SK-N-DZ (cell line): ENCODE results near the gene ALDH1A2.
"Not testable (repeated sequence)": the region's sequence is repeated elsewhere in the genome, so short reads cannot be mapped to it uniquely, and the experiment has no call there.

Source experiments
- DNase-seq: peaks from one replicate; pipeline ENCODE4 v3.0.0-alpha.2; 2015; ENCODE audit warnings: low spot score

The ALDH1A2 gene

DNA sequence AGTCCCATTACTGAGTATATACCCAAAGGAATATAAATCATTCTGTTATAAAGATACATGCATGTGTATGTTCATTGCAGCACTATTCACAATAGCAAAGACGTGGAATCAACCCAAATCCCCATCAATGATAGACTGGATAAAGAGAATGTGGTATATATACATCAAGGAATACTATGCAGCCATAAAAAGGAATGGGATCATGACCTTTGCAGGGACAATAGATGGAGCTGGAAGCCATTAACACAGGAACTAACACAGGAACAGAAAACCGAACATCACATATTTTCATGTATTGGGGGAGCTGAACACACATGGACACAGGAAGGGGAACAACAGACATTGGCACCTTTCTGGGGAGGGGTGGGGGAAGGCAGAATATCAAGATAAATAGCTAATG is 65.8 kb downstream of the ALDH1A2 start:
- not testable (repeated sequence) for DNase-seq

DNA sequence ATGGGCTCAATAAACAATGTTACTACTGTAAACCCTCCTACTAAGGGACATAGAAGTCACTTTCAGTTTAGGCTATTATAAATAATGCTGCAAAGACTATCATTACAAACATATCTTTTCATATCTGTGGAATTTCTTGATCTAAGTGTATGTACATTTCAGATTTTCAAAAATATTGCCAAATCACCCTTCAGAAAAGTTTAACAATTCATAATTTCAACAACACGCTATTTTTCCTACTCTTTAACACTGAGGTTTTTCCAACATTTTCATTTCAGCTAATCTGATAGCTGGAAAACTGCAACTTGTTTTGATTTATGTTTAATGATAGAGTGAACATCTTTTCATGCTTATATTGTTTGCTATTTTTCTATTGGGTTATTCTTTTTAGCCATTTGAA is 69.0 kb downstream of the ALDH1A2 start:
- DNase-seq = no peak

DNA sequence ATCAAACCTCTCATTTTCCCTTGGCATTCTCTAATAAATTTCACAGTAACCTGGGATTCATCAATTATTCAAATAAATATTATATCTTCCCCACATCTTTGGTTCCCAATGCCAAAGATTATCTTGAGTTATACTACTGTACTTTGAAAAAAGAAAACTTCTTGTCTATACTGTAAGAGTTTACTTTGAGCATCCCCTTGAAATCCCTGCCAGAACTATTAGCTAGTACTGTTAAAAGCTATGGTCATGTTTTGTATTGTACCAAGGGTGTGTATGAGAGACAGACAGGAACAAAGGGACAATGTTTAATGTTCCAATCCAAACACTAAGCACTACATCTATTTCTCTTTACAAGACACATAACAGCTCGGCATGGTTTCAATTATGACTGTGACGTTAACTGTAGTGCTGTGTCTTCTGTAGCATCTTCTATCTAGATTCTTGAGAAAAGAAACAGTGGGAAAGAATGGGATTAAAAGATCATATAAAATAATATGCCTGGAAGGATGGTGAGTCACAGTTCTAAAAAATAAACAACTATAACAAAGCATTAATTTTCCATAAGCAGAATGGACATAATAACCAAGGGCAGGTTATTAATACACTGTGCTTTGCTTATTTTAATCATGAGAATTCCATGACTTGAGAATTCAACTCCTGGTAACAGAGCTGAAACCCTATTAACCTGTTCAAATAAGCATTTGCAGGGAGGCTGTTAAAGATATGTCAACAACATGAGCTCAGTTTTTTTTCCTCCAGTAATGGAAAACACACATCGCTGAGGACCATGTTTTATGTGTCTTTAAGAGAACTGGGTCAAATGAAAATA is 71.1 kb downstream of the ALDH1A2 start:
- no peak for DNase-seq

DNA sequence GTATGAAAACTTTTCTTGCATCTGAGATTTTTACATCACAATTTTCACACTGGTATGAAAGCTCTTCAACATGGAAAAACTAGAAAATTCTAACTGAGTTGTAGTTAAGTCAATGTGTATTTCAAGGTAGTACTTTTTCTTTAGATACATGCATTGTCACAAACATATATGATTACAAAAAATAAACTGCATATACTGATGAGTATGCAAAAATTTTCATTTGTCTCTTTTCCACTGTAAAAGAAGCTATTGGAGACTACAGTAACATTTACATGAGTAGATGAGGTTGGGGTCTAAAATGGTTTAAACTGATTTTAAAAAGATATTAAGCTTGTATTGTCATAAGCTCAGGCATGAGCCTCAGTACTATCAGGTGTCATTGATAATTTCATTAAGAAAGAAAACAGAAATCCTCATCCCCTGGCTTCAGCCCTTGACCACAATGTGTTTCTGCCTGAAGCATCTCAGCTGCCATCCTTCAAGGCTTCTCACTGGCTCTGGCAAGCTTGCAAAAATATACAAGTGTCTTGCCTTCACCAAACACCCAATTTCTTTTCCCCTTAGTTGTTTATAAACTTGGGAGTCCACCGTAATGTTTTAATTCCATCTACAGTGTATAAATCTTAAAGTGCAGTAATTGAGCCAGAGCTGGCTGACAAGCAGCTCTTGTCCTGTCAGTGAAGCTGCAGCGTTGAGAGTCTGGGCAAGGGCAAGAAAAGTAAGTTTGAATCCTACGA is 71.9 kb downstream of the ALDH1A2 start:
- DNase-seq = no peak

DNA sequence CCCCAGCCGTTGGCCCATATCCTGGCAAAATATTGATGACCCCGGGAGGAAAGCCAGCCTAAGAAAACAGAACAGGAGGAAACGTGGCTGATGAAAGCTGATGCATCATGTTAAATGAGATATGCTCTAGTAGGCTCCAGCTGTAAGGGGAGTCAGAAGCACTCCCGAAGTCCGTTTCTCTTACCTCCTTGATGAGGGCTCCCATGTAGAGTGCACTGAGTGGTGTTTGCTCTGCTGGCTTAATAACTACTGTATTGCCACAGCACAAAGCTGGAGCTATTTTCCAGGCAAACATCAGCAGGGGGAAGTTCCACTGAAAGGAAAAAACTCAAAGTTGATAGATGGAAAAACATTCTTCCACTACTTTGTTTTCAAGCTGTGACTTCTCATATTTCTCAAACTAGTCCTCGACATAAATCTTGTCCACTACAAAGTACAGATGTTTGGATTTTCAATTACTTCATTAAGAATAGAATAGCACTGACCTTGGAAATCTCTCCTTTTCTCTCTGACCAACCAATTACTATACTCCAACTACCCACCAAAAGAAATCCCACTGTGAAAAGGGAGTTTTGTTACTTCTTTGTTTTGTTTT is 72.7 kb downstream of the ALDH1A2 start:
- DNase-seq = no peak

DNA sequence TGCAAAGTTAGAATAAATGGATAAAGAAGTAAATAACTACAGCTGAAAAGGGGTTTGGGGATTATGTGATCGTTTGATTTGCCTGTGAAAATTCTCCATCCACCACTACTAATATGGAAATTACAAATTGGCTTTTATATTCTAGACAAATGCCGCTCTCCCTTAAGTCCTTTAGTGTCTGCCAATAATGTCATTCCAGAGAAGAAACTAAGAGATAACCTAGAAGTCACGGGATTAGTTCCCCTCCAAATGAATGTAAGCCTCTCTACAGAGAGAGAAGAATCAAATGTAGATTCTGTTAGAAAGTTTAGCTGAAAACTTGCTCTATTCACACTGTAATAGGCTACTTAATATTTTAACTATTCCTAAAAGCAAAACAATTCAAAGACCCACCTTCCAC is 92.0 kb downstream of the ALDH1A2 start:
- DNase-seq = no peak

DNA sequence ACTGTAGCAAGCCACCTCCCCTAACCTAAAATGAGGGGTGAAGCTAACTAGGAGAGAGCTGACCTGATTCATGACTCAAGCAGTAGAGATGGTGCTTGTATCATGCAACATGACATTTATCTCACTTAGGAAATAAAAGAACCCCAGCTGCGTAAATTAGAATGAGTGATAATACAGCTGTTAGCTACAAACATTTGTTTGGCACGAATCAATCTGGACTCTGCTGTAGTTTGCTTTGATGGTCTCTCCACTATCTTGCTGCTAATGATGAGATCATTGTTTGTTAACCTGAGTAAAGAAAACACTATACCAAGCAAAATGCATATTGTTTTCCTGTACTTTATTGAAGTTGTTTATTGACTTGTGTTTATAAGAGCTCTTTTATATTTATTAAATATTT is 92.6 kb downstream of the ALDH1A2 start:
- DNase-seq = no peak

DNA sequence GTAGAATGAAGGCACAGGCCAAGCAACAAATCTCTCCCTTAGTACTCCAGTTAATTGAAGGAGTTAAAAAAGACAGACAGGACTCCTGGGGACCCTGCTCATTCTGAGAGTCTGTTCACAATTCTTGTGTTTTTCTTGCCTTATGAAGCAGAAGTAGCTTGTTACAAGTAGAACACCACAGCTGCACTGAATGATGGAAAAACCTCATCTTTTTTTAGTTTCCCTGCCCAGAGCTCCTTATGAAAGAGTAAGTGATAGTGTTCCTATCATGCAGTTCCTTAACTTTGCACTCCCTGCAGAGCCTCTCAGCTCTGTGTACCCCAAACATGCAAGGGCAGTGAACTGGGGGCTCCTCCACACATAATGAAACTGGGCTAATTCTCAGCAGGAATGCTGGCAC is 95.5 kb downstream of the ALDH1A2 start:
- DNase-seq = no peak

DNA sequence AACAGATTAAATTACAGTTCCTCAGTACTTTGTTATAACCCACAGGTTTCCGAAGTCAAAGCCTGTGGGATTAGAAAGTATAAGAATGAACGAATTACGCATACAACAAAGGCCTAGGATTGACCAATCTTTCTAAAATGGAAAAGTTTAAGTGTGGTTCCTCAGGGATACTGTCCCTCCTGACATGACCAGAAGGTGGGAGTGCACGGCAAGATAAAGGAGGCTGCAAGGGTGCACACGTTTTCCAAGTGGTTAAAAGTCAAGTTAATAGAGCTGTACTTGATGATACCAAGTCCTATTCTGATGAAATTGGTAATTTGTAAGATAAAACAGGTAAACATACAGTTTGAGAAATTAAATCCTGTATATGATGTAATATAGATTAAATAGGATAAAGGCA is 96.2 kb downstream of the ALDH1A2 start:
- DNase-seq = no peak

DNA sequence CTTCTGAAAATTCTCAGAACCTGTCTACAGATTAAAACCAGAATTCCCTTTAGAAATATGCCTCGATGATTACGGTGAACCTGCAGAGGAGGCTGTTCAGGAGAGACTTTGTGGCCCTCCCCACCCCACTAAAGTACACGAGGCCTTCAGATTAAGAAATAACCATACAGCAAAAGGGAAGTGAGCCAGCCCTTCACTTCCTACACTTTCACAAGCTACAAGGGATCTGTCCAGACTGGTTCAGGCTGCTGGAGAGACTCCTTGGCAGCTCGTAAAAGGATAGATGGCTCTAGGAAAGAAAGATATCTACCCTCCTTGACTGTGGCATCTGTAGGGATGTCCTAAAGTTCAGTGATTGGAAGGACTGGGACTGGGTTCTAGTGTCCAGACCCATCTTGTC is 102.6 kb downstream of the ALDH1A2 start:
- DNase-seq = no peak

DNA sequence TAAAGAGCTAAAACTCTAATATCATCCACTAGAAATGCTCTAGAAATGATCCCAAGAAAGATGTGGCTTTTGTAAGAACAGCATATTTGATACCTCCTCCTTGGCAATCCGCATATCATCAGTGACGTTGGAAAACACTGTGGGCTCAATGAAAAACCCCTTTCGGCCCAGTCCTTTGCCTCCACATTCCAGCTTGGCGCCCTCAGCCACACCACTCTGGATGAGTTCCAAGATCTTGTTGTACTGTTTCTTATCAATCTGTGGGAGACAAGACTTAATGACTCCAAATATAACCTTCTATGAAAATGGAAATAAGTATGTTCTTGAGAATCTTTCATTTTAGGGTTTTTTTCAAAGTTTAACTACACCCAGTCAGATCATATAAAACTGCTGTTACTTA is 103.6 kb downstream of the ALDH1A2 start:
- no peak for DNase-seq

DNA sequence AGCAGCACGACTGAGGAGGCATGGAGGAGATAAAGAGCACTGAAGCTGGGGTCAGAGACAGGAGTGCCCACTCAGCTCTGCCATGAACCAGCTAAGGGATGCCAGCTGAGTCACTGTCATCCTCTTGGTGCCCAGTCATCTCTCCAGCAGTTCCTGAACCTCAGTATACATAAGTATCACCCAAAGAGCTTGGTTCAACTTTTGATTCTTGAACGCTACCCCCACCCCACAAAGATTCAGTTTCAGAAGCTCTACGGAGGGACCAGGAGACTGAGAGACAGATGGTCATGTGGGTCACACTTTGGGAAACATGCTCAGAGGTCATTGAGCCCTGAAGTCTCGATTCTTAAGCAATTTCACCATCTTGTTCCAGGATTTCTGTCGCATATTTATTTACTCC is 108.4 kb downstream of the ALDH1A2 start:
- no peak for DNase-seq

DNA sequence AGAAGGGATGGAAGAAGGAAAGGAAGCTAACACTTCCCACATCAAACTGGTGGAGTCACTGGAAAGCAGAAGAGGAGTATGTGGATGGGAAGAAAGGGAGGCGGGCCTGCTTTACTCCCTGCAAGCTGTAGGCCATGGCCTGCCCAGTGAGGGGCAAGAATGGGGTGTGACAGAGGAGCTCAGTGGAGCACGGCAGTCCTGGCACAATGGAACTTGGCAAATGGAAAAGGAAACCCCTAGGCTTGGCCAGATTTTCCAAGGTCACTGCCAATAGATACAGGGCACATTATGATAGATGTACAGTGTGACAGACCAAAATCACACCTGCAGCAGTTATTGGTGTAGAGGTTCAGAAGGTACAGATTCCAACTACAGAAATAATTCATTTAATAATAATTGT is 111.6 kb downstream of the ALDH1A2 start:
- no peak for DNase-seq

DNA sequence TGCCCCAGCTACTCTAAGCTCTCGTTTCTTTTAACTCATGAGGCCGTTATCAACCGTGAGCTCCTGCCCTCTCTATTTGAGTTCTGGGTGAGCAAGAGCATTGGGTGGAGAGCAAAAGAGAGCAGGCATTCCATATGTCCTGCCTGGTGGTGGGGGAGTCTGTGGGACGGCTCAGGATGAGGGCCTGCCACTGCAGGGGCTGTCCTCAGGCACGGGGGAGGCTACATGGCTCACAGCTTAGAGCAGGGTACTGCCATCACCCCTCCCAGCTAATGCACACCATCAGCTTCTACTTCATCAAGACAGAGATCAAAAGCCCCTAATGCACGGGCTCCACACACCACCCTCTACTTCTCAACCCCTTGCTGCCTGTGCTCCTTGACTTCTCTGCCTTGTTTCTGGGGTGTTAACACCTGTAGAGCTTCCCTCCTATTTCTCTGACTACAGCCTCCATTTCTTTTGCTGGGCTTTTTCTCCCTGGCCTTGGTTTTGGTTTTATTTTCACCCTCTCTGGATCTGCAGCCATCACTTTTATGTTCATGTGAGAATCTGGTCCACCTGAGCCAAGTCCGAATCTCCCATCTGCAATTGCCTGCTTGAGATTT is 114.1 kb downstream of the ALDH1A2 start:
- no peak for DNase-seq

DNA sequence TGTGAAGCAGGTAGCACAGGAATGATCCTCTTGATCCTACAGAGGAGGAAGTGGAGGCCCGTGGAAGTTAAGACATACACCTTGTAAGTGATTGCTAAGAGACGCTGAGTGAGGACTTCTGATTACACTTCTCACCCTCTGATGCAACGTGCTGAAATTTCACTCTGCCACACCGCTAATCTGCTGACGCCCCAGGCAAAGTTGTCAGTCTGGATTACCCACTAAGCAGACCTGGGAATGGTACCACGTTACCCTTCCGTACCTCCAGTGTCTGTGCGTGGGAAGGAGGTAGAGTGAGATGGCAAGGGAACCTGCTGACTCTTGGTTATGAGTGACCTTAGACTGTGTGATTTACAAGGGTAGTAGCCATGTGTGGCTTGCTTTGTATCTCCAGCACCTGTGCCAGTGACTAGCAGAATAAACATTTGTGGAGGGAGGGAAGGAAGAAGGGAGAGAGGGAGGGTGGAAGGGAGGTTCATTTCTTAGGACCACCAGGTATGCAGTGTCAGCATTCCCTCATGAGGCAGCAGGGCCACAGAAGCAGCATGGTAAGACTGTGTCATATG is 115.0 kb downstream of the ALDH1A2 start:
- no peak for DNase-seq

DNA sequence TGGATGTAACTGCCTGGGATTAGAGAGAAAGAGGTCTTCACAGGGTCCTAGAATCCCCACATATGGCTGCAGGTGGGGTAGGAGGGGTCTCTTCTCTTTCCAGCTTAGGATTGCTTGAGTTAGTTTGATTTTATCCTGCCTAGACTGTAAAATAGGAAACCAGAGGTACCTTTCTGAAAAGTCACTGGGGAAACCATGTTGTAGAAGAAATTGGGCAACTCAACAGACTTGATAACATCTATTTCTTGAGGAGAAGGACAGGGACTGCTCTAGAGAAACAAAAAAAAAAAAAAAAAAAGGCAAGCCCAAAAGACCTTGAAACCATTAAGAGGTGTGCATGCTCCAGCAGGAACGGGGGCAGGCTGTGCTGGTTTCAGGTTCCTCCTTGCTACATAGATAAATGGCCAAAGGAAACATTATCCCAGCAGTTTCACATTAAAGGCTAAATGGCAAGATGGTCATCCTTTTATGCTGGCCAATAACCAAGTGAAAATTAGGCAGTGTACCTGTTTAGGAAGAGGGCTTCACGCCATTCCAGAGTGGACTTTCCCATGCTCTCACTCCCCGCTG is 116.1 kb downstream of the ALDH1A2 start:
- DNase-seq = no peak

DNA sequence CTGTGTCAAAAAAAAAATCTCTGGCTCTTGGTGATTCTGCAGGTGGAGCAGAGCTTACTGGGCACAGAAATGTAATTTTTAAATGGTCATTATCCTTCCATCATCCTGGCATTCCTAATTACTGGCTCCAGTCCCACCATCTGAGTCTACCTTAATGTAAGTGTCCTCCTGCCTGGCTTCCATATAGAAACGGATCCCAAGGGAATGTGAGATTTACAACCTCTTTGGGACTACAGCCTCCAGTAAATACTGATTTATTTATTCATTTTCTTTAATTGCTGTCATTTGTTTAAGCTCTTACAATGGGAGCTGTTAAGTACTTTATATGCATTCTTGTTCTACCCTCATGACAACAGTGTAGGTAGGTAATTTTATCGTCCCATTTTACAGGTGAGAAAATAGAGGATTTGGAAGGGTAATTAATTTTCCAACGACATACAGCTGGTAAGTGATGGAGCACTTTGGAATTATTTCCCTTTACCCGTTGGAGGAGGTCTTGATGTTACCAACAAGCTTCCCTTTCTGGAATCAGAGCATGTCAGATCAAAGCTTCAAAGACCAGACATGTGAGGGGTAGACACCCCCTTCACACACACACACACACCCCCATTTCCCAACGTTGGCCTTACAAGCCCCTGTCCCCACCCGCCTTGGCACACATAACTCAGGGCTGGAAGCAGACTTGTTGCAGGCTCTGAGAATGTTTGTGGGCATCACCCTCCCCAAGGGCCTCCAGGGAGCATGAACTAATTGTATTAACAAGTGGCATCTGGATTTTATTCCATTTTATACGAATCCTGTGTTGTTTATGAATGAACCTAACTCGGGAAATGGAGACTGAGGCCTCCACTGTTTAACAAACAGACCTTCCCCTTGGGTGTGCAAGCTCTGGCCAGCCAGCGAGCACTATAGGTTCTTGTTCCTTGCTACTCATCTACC is 116.9 kb downstream of the ALDH1A2 start:
- no peak for DNase-seq

DNA sequence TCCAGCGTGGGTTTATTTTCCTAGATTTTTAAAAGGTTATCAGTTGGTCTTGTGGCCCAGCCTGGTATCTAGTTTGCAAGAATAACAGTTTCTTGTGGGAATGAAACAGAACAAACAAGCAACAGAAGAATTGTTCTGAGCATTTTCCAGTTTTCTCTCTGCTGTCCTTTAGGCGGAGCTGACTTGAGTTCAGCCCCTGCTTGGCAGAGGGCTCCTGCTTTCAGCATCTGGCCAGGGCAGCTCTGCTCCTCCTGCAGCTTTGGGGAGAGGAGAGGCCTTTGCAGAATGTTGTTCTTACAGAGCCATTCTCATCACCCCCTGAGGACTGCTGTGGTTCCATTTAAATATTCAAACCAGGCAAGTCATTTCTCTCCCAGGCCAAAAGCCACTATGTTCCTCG is 117.7 kb downstream of the ALDH1A2 start:
- DNase-seq = no peak

DNA sequence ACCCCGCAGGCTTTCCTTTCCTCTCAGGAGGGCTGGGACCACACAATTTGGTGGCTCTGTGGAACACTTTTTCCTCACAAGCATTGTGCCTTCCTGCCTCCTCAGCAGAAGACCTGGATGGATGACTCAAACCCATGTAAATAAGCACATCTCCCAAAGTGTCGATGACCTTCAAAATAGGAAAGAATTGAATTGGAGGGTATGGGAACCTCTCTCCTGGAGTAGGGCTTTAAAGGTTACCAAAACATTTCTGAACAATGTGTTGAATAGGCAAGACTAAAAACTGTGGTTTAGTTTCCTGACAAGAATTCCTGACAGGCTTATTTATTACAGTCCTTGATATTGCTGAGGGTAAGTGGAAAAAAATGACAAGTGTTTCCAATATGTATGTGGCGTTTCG is 118.2 kb downstream of the ALDH1A2 start:
- DNase-seq = no peak

DNA sequence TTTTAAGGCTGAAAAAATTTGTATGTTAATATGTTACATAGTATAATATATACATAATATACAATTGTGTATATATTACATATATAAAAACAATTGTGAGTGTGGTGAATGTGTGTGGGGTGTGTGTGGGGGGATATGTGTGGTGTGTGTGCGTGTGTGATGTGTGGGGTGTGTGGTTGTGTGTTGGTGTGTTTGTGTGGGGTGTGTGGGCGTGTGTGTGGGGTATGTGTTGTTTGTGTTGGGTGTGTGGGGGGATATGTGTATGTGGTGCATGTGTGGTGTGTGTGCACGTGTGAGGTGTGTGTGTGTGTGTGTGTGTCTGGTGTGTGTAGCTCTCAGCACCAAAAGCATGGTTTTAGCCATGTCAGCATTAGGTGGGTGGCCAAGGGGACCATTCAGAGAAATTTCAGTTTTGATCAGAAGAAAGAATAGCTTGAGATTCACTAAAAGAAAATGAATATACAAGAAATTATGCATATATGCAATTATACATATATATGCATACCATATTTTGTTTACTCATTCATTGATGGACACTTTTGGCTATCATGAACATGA is 118.9 kb downstream of the ALDH1A2 start:
- no peak for DNase-seq
